DND-41 (cell line): ENCODE results near the gene ARHGAP21.

Experiments
- ATAC-seq: fragments of 200-7000 bp; cut with Tn5 transposase; 3 replicates; pipeline ENCODE4 v1.9.1; 2021; ENCODE audit warnings: low read depth; ENCODE audit not compliant: insufficient read depth
- DNase-seq: peaks from one replicate; pipeline ENCODE4 v3.0.0-alpha.2; 2020
- H2AFZ ChIP-seq: 2 replicates; pipeline ENCODE4 v1.6.0; 2012; ENCODE audit warnings: low read depth, low read length
- H3K27ac ChIP-seq: 2 replicates; pipeline ENCODE4 v1.5.1; 2012; ENCODE audit warnings: low read length, inconsistent platforms
- H3K27me3 ChIP-seq: fragments of 200-600 bp; sonication (generic); 2 replicates; pipeline ENCODE4 v1.6.0; 2012; ENCODE audit warnings: low read length, mild to moderate bottlenecking, inconsistent platforms; ENCODE audit not compliant: insufficient read depth, poor library complexity
- H3K36me3 ChIP-seq: 2 replicates; pipeline ENCODE4 v1.5.1; 2012; ENCODE audit warnings: low read length, inconsistent platforms; ENCODE audit not compliant: insufficient read depth
- H3K4me1 ChIP-seq: 2 replicates; pipeline ENCODE4 v1.5.1; 2012; ENCODE audit warnings: mild to moderate bottlenecking, low read length; ENCODE audit not compliant: insufficient read depth
- H3K4me2 ChIP-seq: 2 replicates; pipeline ENCODE4 v1.6.0; 2012; ENCODE audit warnings: mild to moderate bottlenecking, moderate library complexity, low read length, inconsistent platforms; ENCODE audit not compliant: insufficient read depth
- H3K4me3 ChIP-seq, 2 experiments: fragments of 200-600 bp in 1 of 2; shearing (Covaris generic) in 1 of 2; 2 replicates each; pipeline ENCODE4 v1.5.1; 2012 to 2016; ENCODE audit warnings: inconsistent platforms in 2 of 2, low read length in 2 of 2, mild to moderate bottlenecking in 2 of 2, low read depth in 1 of 2, moderate library complexity in 1 of 2
- H3K79me2 ChIP-seq: 2 replicates; pipeline ENCODE4 v1.6.0; 2012; ENCODE audit warnings: low read length, inconsistent platforms; ENCODE audit not compliant: insufficient read depth
- H3K9ac ChIP-seq: 2 replicates; pipeline ENCODE4 v1.6.0; 2012; ENCODE audit warnings: low read depth, mild to moderate bottlenecking, inconsistent platforms, low read length, moderate library complexity
- H3K9me3 ChIP-seq: 2 replicates; pipeline ENCODE4 v1.5.1; 2012; ENCODE audit warnings: low read length, moderate library complexity, mild to moderate bottlenecking, inconsistent platforms; ENCODE audit not compliant: insufficient read depth, severe bottlenecking
- H4K20me1 ChIP-seq: 2 replicates; pipeline ENCODE4 v1.6.0; 2012; ENCODE audit warnings: low read length; ENCODE audit not compliant: insufficient read depth
- EZH2 ChIP-seq: IDR thresholded peaks from 3 replicates; pipeline ENCODE4 v1.6.1; 2012; ENCODE audit warnings: borderline replicate concordance, low read depth, mild to moderate bottlenecking, moderate library complexity, low read length, inconsistent platforms; ENCODE audit not compliant: severe bottlenecking
- TF ChIP-seq, protein P1 (sequence below): IDR thresholded peaks from 2 replicates; pipeline ENCODE4 v1.5.1; 2012; ENCODE audit warnings: borderline replicate concordance, low read length, moderate library complexity, mild to moderate bottlenecking; ENCODE audit not compliant: poor library complexity, severe bottlenecking; ENCODE audit errors: extremely low read depth

Gene ARHGAP21

DNA sequence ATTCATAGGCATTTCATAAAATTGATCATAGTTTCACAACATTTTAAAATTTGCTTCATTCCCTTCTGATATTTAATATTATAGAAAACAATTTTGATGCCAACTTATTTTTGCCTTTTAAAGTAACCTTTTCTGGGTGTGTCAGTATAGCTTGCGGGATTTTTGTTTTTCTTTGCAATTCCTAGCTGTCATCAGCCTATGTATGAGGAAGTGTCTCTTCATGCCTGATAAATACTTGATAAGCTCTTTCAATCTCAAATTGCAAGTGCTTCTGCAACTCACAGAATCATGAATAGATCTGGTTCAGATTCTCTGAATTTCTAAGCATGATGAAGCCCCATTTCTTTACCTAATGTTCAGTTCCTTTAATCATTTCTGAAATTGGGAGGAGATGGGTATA lies 28.0 kb upstream of the ARHGAP21 start:
- Histone ChIP-seq H3K4me1 (no peaks in the 10 kb centered on the region), H3K27ac (no peak overlapping the region), H3K27me3 (no peaks in the 10 kb centered on the region), H3K4me2 (no peak overlapping the region), H4K20me1 (no peaks in the 10 kb centered on the region), H3K9me3 (no peaks in the 10 kb centered on the region), H2AFZ (no peak overlapping the region), H3K4me3 (no peak overlapping the region), H3K79me2 (no peaks in the 10 kb centered on the region), H3K36me3 (no peaks in the 10 kb centered on the region), H3K9ac (no peak overlapping the region)
- DNase-seq = no peak
- ATAC-seq = no peak
- TF ChIP-seq EZH2 = no peak
- TF ChIP-seq, protein P1, sequence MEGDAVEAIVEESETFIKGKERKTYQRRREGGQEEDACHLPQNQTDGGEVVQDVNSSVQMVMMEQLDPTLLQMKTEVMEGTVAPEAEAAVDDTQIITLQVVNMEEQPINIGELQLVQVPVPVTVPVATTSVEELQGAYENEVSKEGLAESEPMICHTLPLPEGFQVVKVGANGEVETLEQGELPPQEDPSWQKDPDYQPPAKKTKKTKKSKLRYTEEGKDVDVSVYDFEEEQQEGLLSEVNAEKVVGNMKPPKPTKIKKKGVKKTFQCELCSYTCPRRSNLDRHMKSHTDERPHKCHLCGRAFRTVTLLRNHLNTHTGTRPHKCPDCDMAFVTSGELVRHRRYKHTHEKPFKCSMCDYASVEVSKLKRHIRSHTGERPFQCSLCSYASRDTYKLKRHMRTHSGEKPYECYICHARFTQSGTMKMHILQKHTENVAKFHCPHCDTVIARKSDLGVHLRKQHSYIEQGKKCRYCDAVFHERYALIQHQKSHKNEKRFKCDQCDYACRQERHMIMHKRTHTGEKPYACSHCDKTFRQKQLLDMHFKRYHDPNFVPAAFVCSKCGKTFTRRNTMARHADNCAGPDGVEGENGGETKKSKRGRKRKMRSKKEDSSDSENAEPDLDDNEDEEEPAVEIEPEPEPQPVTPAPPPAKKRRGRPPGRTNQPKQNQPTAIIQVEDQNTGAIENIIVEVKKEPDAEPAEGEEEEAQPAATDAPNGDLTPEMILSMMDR = no peak

DNA sequence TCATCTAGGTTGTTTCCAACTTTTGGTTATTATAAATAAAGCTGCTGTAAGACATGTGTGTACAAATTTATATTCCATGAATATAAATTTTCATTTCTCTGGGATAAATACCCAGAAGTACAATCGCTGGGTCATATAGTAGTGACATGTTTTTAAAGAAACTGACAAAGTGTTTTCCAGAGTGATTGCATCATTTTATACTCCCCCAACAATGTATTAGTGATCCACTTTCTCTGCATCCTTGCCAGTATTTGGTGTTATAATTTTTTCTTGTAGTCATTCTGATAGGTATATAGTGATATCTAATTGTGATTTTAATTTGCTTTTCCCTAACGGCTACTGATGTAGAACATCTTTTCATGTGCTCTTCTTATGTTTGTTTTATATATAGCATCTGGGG lies 27.0 kb upstream of the ARHGAP21 start:
- no peak for ATAC-seq
- Histone ChIP-seq H3K4me3 (no peak overlapping the region), H3K9ac (no peak overlapping the region), H3K4me1 (no peaks in the 10 kb centered on the region), H4K20me1 (no peaks in the 10 kb centered on the region), H3K4me2 (no peak overlapping the region), H3K36me3 (no peaks in the 10 kb centered on the region), H3K9me3 (no peaks in the 10 kb centered on the region), H3K27ac (no peak overlapping the region), H2AFZ (no peak overlapping the region), H3K79me2 (no peaks in the 10 kb centered on the region), H3K27me3 (no peaks in the 10 kb centered on the region)
- TF ChIP-seq, protein P1 = no peak
- TF ChIP-seq EZH2 = no peak
- DNase-seq = no peak

DNA sequence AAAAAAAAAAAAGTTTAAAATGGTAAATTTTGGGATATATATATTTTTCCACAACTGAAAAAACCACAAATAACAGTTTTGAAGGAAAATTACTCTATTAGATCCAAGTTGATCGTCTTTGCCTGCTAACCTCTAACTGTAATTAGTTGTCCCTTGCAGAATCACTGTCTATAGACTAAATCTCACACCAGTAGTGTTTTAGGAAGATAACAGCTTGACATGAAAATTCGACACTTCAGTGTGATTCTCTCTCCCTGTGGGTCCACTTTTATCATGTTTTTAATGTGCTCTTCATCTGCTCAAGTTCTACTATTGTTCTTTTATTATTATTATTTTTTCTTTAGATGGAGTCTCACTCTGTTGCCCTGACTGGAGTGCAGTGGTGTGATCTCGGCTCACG lies 24.5 kb upstream of the ARHGAP21 start:
- no peak overlapping the region for H2AFZ ChIP-seq
- TF ChIP-seq EZH2 = no peak
- TF ChIP-seq, protein P1 = no peak
- H3K27ac ChIP-seq = no peak overlapping the region
- H3K36me3 ChIP-seq = no peaks in the 10 kb centered on the region
- DNase-seq (no peak), ATAC-seq (no peak)
- H3K9ac ChIP-seq = no peak overlapping the region
- no peaks in the 10 kb centered on the region for H3K4me1 ChIP-seq
- H3K79me2 ChIP-seq = no peaks in the 10 kb centered on the region
- H3K9me3 ChIP-seq = no peaks in the 10 kb centered on the region
- H3K27me3 ChIP-seq = no peaks in the 10 kb centered on the region
- no peaks in the 10 kb centered on the region for H4K20me1 ChIP-seq
- H3K4me2 ChIP-seq = no peak overlapping the region
- H3K4me3 ChIP-seq = no peak overlapping the region

DNA sequence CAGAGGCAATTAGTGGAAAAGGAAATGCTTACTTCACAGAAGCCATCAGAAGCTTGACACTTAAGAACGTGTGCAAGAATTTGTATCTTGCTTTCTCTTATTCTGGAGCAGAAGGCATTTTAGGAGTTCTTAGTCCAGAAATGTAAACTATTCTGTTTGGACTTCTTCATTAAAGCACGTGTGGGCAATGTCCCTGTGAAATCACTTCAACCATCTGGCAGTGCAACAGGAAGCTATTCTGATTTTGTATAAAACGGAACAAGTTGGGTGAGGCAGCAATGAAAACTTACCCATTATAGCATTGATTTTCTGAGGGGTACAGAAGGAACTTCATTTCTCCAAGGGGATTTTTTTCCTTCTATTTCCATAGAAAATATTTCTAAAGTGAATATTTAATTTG lies 21.3 kb upstream of the ARHGAP21 start:
- TF ChIP-seq, protein P1 = no peak
- no peak for TF ChIP-seq EZH2
- Histone ChIP-seq H3K9me3 (peaks cover 8% of the 10 kb centered on the region), H3K4me3 (no peak overlapping the region), H3K79me2 (no peaks in the 10 kb centered on the region), H4K20me1 (no peaks in the 10 kb centered on the region), H3K4me1 (no peaks in the 10 kb centered on the region), H3K27ac (no peak overlapping the region), H3K9ac (no peak overlapping the region), H2AFZ (peak overlapping the region; percentile 47; the same call in 1 of the 2 replicates), H3K4me2 (no peak overlapping the region), H3K36me3 (no peaks in the 10 kb centered on the region), H3K27me3 (no peaks in the 10 kb centered on the region)
- DNase-seq = no peak
- no peak for ATAC-seq
